ENCODE results near the gene CDH2.
A peak's percentile ranks its signal among the peaks of the same experiment; 100 is the strongest.

The CDH2 gene

DNA sequence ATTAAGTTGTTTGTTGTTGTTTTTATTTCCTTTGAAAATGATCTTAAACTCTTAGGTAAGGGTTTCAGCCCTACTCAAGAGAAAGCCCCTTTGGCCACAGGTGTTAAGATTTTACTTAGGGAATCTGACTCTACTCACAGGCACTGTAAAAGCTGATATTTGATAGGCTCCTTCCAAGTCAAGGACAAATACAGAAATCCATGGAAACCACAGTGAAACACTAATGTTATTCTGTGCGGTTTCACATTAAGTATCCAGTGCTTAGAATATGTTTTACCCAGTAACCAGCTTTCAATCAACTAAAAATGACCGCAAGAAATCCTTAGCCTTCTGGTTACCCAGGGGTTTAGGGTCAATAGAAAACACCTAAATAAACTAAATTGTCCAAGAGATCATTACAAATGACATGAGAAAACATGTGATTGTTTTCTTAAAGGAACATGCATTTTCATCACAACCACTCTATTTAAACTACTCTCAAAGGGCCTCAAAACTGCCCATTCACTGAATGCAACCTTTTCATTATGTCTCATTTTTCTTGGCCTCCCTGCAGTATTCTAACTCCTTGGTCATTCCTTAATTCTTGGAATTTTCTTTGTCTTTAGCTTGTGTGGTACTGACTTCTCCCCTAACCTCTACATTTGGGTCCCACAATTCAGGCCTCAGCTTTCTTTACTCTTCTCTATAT is 56.0 kb downstream of the CDH2 start:
- no peak for DNase-seq (ENCODE audit: low read depth)
- TF ChIP-seq CTCF (conservative IDR thresholded peaks at IDR 0.05; ENCODE audit: low read length): no peak
- no peak overlapping the region for H3K4me3 ChIP-seq (ENCODE audit: low read length)

DNA sequence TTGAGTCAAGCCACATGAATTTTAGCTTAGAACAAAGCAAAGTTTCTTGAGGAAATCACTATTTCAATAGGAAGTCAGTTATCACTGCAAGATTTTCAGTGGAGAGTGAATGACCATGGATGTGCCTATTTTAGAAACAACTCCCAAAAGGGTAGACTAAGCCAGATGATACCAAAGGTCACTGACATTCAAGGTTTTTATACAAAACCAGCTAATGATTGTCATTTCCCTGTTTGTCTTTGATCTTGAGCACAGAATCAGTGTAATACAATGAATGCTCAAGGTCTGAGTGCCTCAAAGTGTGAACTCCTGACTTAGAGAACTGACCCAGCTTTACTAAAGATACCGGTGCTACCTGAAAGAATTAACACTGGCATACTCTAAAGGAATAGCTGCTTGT is 60.5 kb downstream of the CDH2 start:
- TF ChIP-seq CTCF (conservative IDR thresholded peaks at IDR 0.05; ENCODE audit: low read length): no peak
- H3K4me3 ChIP-seq (ENCODE audit: low read length): no peak overlapping the region
- no peak for DNase-seq (ENCODE audit: low read depth)

GRCh38 chr18:28115149-28115550 is 61.8 kb downstream of the CDH2 start:
- H3K4me3 ChIP-seq (ENCODE audit: low read length): peak overlapping the region; percentile 18
- DNase-seq (ENCODE audit: low read depth): peak; percentile 87
- 0 out of 2 replicates have a peak, but pooled peaks have one; percentile 3 for TF ChIP-seq CTCF (conservative IDR thresholded peaks at IDR 0.05; ENCODE audit: low read length)

GRCh38 chr18:28114472-28114871 is 62.5 kb downstream of the CDH2 start:
- no peak for TF ChIP-seq CTCF (conservative IDR thresholded peaks at IDR 0.05; ENCODE audit: low read length)
- peak; percentile 60 for DNase-seq (ENCODE audit: low read depth)
- no peak overlapping the region for H3K4me3 ChIP-seq (ENCODE audit: low read length)

DNA sequence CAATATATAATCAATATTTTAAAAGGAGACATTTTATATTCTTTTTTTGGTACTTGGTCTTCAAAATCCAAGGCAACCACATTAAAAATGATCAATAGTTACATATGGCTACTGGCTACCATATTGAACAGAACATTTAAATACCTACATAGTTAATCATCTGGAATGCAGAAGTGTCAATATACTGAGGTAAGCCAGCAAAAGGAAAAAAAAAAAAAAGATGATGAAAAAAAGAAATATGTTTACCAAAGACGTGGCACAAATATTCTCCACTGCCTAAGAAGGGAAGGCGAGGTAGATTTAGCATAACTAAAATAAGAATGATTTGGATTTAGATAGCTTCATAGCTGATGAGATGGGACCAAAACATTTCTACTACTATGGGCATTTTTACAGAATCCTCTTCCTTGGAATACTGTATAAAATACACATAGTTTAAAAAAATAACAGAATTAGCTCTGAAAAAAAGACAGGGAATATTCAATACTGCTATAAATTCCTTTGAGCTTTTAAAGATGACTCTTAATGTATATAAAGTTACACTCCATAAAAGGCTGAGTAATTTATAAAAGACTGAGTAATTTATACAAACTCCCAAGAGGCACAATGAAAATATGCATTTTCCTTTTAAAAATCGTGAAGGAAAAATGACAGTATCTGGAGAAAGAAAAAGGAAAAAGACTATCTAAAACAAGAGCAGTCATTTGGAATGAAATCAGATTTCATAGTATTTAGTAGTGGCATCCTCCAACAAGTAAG is 63.5 kb downstream of the CDH2 start:
- no peak for TF ChIP-seq CTCF (conservative IDR thresholded peaks at IDR 0.05; ENCODE audit: low read length)
- no peak for DNase-seq (ENCODE audit: low read depth)
- no peak overlapping the region for H3K4me3 ChIP-seq (ENCODE audit: low read length)

DNA sequence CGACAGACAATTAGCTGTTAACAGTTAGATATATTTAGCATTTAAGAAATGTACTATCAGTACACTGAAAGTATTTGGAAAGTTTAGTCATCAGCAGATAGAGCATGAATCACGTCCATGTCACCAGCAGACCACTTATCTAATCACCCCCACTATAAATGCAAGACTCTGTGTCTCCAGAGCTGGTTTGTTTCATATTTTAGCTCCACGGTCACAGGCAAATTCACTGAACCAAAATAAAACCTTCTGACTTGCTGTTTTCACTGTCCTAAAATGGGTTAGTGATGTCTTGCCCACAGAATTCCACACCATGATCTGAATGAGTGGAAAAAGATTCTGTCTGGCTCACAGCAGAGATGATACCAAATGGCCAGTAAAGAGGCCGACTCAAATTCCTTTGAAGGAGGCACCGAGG is 64.9 kb downstream of the CDH2 start:
- no peak for TF ChIP-seq CTCF (conservative IDR thresholded peaks at IDR 0.05; ENCODE audit: low read length)
- peak; percentile 62 for DNase-seq (ENCODE audit: low read depth)

GRCh38 chr18:28110924-28111323 is 66.0 kb downstream of the CDH2 start:
- no peak for DNase-seq (ENCODE audit: low read depth)
- no peak for TF ChIP-seq CTCF (conservative IDR thresholded peaks at IDR 0.05; ENCODE audit: low read length)
- H3K4me3 ChIP-seq (ENCODE audit: low read length): no peak overlapping the region

More for the DNA sequence above, 64.9 kb downstream of the CDH2 start:
- H3K4me3 ChIP-seq (ENCODE audit: low read length): peak overlapping the region; percentile 21
